22Rv1 (cell line): ENCODE measurements around the gene CNKSR3.

Experiments
- ZFX ChIP-seq: fragments of 450-650 bp; IDR thresholded peaks from 2 replicates; pipeline ENCODE4 v1.6.1; 2017; ENCODE audit warnings: antibody characterized with exemption, borderline replicate concordance
- TF ChIP-seq, protein P1 (sequence below): fragments of 450-650 bp; IDR thresholded peaks from 2 replicates; pipeline ENCODE4 v1.5.1; 2017; ENCODE audit warnings: mild to moderate bottlenecking

DNA sequence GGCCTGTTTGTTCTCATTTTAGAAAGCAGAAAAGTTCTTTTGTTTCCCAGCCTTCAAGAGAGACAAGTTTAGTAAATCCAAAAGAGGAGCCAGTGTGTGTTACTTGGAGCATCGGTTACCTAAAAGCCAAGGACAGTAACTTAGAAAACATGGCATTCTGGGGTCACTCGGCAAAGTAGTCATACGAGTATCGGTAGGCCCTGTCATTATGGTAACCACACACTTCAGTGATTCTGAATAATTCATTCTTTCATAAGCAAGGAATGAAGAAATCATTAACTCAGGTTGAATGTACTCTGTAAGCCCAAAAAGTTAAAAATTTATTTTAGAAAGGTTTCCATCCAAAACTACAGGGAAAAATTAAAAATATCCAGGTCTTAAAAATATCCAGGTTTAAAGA is 34.0 kb downstream of the CNKSR3 start:
- TF ChIP-seq, protein P1, sequence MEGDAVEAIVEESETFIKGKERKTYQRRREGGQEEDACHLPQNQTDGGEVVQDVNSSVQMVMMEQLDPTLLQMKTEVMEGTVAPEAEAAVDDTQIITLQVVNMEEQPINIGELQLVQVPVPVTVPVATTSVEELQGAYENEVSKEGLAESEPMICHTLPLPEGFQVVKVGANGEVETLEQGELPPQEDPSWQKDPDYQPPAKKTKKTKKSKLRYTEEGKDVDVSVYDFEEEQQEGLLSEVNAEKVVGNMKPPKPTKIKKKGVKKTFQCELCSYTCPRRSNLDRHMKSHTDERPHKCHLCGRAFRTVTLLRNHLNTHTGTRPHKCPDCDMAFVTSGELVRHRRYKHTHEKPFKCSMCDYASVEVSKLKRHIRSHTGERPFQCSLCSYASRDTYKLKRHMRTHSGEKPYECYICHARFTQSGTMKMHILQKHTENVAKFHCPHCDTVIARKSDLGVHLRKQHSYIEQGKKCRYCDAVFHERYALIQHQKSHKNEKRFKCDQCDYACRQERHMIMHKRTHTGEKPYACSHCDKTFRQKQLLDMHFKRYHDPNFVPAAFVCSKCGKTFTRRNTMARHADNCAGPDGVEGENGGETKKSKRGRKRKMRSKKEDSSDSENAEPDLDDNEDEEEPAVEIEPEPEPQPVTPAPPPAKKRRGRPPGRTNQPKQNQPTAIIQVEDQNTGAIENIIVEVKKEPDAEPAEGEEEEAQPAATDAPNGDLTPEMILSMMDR: no peak
- no peak for TF ChIP-seq ZFX
